ENCODE data around the gene MRPS31.

Gene MRPS31

DNA sequence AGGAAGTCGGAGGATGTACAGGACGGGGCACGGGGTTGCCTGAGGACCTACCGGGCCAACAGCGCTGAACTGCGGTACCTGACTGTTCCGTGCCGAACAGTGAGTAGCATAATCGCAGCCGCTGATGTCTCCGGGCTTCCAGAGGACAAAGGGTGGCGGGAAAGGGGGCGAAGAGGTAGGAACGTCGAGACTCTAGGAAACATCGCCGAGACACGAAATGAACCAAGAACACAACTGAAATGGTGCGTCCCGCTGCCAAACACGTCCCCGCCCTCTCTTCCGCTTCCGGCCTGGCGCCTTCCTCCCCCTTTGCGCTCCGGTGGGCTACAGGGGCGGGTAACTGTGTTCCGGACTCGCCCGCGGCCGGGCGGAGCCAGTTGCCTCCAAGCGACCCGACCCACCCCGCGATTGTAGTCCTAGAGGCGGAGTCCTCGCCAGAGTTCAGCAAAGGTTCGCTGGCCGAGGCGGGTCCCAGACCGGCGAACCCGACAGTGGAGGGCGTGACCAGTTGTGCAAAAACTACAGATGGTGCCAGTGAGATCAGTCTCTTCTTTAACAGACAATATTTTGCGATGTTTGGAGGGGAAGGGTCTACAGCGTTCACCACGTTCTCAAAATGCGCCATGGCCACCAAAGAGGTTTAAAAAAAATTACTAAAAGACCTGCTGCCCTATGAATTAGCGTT, at the start of gene MRPS31:
TSS of gene MRPS31 (minus strand) at position 257 of the 685 bp plus-strand sequence. CDS start at position 203, 54 bp downstream.
- peak; percentile 91 to 95 for DNase-seq (ENCODE audit: low read depth in 2 of 2)

DNA sequence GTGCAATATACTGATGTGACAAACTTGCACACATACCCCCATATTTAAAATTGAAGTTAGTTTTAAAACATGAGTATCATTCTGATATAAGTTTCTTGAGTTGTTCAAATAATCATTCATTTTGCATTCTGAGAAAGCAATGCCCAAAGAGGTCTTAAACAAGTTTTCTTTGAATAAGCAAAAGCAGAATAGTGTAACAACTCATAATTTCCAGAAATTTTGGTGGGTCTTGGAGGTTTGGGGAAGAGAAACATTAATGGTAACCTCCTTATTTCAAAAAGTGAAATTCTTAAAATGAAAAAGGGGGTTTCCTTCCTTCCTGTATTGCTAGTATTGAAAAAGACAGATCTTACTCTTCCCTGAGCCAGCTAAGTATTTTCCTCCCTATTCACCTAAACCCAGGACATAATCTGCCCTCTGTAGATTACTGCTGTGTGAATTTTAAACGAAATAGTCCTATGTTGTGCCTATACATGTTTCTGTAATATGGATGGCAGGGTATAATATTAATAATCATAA, 48.9 kb upstream of the MRPS31 start:
- DNase-seq (ENCODE audit: low read depth in 2 of 2): no peak

DNA sequence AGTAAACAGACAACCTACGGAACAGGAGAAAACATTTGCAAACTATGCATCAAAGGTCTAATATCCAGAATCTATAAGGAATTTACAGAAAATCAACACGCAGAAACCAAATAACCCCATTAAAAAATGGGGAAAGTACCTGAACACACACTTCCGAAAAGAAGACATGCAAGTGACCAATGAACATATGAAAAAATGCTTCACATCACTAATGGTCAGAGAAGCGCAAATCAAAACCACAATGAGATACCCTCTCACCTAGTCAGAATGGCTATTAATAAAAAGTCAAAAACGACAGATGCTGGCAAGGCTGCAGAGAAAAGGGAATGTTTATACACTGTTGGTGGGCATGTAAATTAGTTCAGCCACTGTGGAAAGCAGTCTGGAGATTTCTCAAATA, 47.9 kb upstream of the MRPS31 start:
- no peak for DNase-seq (ENCODE audit: low read depth in 2 of 2)

DNA sequence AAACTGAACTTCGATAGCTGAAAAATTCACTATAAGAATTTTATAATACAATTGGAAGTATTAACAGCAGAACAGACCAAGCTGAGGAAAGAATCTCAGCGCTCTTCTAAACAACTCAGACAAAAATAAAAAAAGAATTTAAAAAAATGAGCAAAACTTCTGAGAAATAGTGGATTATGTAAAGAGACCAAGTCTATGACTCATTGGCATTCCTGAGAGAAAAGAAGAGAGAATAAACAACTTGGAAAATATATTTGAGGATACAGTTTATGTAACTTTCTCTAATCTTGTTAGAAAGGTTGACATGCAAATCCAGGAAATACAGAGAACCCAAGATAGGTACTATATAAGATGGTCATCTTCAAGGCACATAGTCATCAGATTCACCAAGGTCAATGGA, 43.8 kb upstream of the MRPS31 start:
- DNase-seq (ENCODE audit: low read depth in 2 of 2): no peak

DNA sequence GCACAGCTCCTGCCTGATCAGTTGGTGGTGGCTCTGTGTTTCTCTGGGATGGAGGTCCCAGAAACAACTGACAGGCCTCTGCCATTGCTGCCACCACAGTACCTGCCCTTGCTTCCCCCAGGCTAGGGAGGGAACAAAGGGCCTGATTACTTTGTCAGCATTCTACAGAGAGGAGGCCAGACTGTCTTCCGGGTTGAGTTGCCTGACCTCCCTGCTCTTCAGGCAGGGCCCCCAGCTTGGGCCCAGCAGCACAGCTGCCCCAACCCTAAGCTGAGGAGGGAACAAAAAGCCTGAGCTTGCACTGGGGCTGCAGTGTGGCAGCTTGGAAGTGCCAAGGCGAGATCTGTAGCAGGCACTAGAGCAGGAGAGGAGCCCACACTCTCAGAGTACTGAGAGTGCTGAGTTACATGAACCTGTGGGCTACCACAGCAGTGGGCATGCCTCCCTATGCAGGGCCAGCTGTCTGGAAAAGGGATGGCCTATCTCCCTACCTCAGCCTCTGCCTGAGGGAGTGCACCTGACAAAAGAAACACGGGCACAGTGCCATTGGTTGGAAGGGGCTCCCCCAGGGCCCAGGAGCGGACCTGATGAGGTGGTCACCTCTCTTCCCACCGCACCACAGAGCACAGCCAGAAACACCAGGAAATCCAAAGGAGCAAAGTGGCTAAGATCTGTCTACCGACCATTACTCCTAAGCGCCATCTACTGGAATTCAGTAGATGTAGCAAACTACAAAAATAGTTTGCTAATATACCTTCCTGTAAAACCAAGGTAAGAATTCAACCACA, 42.9 kb upstream of the MRPS31 start:
- DNase-seq (ENCODE audit: low read depth in 2 of 2): no peak

DNA sequence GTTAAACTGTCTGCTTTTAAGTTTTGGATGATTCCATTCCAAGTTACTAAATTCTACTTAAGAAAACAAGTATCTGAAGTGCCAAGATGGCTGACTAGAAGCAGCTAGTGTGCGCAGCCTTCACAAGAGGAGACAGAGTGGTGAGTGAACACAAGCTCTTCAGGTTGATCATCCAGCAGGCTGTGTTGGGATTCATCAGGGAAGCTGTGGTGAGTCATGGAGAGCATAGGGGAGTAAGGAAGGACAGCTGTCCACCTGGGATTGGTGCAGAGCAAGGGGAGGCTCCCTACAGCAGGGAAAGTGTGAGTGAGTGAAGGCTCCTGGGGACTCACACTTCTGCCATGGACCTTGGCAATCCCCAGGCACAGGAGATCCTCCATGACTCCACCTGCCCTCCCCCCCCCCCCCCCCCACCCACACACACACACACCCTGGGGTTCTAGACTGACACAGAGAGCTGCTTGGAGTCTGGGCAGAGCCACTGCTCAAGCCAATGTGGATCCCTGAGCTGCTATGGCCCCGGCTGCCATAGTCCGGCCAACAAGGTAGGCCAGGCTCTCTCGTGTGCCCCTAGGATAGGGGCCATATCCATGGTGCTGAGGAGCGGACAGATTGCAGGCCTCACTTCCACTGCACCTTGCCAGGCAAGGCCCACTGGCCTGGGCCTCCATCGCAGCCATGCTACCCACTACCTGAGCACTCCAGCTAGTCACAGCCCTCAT, 41.9 kb upstream of the MRPS31 start:
- DNase-seq (ENCODE audit: low read depth in 2 of 2): no peak

DNA sequence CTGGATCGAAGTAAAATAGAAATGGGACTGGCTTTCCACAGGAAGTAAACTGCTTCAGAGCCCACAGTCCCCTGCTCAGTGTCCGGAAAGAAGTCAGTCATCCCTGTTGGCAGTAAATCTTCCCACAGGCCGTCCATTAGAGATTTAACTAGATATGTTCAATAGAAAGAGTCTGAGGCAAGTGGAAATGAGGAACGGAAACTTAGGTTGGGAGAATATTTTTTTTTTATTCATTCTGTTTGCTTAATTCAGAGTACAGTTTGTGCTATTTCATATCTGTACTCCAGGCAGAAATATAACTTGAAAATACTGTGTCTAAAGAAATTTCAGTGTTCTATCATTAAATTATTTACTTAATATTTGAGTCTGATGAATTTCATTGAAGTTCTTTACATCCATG, 41.1 kb upstream of the MRPS31 start:
- DNase-seq (ENCODE audit: low read depth in 2 of 2): no peak

DNA sequence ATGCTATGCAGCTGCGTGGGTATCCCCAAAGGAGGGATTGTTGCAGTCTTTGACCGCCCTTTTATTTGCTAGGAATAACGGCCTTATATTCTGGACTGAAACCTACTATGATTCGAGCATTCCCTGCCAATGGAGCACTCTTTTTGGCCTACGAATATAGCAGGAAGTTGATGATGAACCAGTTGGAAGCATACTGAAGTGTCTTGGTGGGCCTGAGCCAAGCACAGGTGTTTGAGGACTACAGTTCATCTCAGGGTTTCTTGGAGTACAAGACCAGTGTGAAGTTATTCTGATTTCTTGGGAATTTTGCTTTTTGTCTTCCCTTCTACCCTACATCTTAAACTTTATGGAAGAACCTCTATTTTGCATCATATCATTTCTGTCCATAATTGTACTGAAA, 38.5 kb upstream of the MRPS31 start:
- no peak for DNase-seq (ENCODE audit: low read depth in 2 of 2)

DNA sequence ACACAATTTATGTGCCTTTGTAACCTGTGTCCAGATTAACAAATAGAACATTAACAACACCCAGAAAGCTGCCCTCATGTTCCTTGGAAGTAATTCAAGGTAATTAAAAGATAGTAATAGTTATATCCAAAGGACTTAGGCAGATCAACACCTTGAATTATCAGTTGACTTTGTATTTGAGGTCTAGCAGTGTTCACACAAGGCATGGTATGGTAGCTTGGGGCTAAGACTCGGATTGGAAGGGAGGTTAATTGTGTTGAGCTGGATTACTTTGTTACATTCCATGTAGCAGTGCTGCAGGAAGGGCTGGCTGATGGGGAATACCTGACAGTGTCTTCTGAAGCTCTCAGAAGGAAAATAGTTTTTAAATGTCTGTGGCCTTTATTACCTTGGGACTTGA, 35.3 kb upstream of the MRPS31 start:
- DNase-seq (ENCODE audit: low read depth in 2 of 2): no peak

DNA sequence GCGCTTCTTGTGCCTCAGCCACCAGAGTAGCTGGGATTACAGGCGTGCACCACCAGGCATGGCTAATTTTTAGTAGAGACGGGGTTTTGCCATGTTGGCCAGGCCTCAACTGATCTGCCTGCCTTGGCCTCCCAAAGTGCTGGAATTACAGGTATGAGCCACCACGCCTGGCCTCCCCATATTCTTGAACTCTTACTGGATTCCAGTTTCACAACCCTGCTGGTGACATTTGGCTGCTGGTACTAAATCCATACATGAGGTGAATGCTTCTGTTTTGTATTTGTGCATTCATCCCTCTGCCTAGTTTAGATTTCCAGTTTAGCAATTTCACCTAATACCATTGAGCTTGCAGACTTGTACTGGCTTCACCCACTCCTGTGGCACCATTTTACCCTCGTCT, 32.3 kb upstream of the MRPS31 start:
- no peak for DNase-seq (ENCODE audit: low read depth in 2 of 2)

DNA sequence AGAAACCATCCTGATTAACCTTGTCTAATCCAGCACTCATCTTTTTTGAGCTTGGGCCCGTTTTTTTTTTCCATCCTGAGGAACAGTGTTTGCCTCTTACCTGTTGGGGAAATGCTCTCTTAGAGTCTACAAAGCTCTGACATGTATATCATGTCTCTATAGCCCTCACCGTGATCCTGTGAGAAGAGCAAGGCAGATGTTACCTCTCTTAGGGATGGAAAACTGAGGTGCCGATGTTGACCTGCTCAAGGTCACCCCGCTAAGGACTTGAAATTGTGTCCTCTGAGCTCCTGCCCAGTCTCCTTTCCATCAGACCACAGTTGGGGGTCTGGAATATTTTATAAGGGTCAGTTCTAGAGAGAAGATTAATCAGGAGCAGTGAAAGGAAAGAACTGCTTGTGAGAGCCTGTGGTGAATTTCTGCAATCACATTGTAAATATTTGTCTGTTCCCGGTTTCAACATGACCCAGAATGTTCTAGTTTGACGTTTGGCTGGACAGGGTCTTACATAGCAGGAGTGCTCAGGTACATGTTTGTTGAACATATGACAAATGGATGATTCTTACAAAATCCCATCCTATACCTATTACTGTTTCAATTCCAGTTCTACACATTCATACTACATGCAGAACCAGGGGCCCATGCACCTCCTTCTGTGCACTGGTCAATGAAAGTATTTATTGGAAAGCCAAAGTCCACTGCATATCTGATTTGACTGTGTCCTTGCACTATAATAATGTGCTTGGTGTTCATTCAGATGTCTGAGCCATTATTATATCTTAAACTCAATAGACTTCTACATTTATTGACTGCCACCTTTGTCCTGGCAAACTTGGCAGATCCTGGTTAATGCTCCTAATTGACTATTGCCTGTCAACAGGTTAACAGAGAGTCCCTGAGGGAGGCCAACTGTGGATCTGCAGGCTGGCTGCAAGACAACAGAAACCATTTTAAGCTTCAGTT, 30.5 kb upstream of the MRPS31 start:
- DNase-seq (ENCODE audit: low read depth in 2 of 2): no peak

DNA sequence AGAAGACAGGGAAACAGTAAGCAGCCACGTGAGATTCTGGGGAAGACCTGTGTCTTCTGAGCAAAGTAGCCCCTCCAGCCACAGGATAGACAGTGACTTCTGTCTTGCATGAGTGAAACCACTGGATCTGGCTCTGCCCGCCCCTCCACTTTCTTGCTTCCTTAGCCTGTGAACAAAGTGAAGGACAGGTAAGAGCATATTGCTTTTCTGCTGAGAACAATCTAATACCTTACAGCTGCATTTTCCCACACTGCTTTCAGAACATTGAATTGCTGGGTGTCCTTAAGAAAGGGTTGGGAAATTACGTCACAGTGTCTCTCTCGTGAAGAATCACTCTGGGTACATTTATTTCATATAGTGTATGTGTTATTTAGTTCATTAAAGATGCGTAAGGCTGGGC, 29.6 kb upstream of the MRPS31 start:
- no peak for DNase-seq (ENCODE audit: low read depth in 2 of 2)

DNA sequence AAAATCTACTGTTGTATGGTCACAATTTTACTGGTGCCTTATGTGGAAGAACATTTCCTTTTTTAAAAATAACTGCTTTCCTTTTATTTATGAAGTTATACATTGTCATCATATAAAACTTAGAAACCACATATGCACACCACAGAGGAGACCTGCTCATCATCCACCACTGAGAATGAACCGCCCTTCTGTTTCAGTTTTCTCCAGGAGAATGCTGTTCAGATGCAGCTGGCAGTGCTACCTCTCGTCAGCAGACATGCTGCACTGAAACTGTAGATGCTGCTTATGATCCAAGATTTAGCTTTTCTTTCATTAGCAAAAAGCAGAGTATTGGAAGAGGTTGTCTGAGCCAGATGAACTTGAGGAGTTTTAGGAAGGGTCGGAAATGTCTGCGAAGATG, 28.5 kb upstream of the MRPS31 start:
- DNase-seq (ENCODE audit: low read depth in 2 of 2): no peak

DNA sequence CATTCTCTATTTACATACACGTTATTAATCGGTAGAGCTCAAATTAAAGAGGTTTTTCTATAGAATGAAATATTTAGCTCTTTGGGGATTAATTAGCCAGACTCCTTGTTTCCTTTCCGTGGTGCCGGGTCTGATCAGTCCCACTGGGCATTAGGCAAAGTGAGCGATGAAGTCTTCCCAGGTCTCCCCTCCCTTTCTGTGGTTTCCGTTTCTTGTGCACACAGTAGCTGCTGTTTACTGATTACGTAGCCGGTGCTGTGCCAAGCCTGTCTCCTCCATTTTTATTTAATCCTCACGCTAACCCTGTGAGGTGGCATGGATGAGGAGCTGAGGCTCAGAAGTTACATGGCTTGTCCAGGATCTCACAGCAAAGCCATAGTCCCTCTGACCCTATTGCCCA, 27.4 kb upstream of the MRPS31 start:
- no peak for DNase-seq (ENCODE audit: low read depth in 2 of 2)

DNA sequence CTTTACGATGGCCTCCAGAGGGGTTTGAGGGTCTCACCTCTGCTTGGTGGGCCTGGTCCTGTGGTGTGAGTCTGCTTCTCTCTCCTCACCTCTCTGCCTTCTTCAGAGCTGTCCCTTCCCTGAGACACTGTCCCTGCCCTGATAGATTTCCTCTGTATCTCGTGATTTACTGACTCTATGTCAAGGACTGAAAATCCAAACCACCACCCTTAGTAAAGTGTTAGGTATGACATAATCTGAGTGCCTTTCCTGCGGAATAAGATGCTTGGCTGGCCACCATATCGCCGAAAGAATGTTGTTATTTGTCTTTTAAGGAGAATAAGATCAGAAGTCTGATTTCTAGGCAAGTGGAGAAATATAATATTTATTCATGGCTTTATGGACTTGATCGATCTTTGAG, 25.7 kb upstream of the MRPS31 start:
- DNase-seq (ENCODE audit: low read depth in 2 of 2): no peak

DNA sequence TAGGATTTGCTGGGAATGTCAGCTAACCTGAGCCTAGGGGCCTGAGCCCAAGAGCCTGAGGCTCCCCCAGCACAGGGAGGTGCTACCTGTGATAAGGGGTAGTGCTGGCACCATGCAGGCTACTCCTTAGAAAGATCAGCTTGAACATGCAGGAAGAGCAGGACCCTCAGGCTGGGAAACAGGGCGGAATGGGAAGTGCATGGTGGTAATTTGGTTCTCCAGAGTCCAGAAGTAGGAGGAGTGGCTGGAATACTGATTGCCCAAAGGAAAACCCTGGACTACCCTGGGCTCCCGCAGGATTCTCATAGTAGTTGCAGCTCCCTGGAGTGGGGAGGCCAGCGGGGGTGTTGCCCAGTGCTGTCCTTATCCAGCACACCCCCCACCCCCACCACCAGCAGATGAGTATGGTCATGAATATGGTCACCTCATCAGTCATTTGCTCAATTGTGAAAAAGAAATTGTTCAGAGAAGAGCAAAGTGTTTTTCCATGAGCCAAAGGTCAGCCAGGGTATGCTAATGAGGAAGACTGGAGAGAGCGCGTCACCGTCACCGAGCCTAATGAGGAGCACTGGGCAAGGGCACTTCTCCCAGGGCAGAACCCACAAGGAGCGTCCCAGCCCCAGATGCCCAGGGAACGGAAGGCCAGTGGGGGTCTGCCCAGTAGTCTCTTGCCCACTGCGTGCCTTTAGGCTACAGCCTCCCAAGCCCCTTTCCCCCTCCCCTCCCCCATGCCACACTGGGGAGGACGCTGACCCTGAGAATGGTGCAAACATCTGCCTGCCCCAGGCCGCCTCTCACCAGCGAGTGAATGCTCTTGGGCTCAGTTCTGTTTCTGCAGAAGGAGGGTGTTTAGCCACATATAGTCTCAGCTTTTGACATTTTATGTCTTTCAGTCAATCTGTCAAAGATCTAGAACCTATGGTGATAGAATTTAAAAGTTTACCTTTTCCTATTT, 23.7 kb upstream of the MRPS31 start:
- DNase-seq (ENCODE audit: low read depth in 2 of 2): no peak

DNA sequence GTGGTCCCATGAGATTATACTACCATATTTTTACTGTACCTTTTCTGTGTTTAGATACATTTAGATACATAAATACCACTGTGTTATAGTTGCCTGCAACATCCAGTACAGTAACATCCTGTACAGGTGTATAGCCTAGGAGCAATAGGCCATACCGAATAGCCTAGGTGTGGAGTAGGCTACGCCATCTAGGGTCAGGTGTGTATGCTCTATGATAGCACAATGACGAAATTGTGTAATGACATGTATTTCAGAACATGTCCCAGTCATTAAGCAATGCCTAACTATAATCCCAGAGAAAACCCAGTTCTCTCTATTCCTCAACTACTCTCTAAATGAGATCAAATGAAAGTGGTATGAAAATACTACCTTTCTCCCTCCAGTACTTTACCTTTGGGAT, 22.3 kb upstream of the MRPS31 start:
- DNase-seq (ENCODE audit: low read depth in 2 of 2): no peak

DNA sequence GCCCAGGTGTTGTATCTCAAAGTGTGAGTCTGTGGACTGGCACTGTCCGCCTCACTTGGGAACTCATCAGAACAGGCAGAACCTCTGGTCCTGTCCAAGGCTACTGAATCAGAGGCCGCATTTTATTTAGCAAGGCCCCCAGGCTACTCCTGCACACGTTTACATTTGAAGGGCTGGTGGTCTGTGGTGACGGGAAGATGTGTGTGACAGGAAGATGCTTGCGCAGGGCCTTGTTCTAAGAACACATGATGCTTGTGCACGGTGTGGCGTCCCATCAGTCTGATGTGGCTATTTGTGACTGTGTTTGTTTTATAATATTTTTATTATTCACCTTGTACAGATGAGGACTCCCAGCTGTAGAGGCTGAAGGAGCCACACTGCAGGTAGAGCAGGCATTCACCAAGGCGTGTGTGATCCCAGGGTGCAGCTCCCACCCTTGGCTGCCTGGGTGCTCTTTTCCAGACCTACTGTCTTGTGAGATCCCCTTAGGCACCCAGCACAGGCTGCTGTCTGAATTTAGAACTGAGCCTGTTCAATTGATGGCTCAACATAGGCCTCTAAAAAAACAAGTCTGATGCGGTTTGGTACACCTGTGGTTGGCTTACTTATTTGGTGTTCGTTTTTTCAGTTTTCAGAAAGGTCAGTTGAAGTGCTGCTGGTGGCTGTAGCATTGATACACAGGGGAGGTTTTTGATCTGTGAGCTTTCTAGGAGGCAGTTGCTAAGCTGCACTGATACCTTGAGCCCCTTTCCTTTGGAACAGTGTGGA, 21.5 kb upstream of the MRPS31 start:
- DNase-seq (ENCODE audit: low read depth in 2 of 2): no peak

DNA sequence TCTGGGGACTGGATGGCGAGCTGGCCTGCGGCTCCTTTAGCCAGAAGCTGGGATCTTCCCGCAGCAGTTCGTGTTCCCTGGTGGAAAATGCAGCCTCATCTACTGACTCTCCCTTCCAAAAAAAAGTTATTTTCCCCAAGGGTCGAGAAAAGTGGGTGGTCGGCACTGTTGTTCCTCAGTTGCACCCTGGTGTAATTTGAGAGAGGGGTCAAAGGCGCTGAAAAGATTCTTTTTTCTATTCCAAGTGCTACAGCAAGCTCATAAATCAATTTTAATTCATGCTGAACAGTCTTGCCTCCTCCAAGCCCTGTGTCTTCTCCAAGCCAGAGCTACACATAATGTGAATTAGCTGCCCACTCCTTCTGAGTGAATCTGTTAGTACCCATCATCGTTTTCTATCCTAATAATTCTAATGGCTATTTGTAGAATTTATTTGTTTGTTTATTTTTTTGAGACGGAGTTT, 19.2 kb upstream of the MRPS31 start:
- DNase-seq (ENCODE audit: low read depth in 2 of 2): no peak
